ENCODE measurements around the gene MMP15. TPM values are rescaled to one million over a fixed set of nuclear protein-coding genes. Genes with fewer than 3 reads are reported as not detected.

MMP15 gene
- total RNA-seq, 1 donor from 2014 or later, result 15.1 TPM

GRCh38 chr16:57985204-57986181 is 40.1 kb upstream of the MMP15 start:
- H3K4me1 ChIP-seq (ENCODE audit: control insufficient read depth in 3 of 3, insufficient read depth in 3 of 3, low read length in 3 of 3), result peaks cover 6 to 12% (median 10%) of the 10 kb centered on the region in 3 donors

DNA sequence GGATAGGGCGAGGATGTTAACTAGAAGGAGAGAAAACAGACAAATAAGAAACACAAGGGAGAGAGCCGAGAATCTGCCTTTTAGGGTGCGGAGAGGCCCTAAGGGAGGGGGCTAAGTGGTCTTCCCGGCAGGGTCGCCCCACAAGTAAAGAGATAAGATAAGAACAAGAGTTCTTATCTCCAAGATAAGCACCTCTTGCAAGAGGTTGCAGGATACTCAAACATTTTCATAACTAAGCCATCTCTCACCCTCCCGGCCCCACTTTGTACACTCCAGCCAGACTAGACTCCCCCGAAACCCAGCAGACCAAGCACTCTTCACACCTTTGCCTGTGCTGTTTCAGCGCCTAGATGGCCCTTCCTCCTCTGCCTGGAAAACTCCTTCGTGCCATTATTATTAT is 39.4 kb upstream of the MMP15 start:
- H3K27me3 ChIP-seq (ENCODE audit: control insufficient read depth in 3 of 3, insufficient read depth in 3 of 3, low read length in 3 of 3), result peaks cover 7 to 19% (median 16%) of the 10 kb centered on the region in 3 donors
- no peak overlapping the region for H3K9ac ChIP-seq (ENCODE audit: low read depth in 1 of 3, low read length in 3 of 3)
- no peak overlapping the region for H3K4me3 ChIP-seq (ENCODE audit: low read length in 3 of 3)
- H3K27ac ChIP-seq (ENCODE audit: low read depth, low read length), result no peak overlapping the region
- H3K36me3 ChIP-seq (ENCODE audit: control insufficient read depth in 3 of 3, insufficient read depth in 3 of 3, low read length in 3 of 3), result no peaks in the 10 kb centered on the region
- peaks cover 6 to 12% (median 10%) of the 10 kb centered on the region in 3 donors for H3K4me1 ChIP-seq (ENCODE audit: control insufficient read depth in 3 of 3, insufficient read depth in 3 of 3, low read length in 3 of 3)
- H3K9me3 ChIP-seq (ENCODE audit: control insufficient read depth in 3 of 3, low read length in 3 of 3), result no peaks in the 10 kb centered on the region

More at GRCh38 chr16:57985204-57986181, 40.1 kb upstream of the MMP15 start:
- H3K27ac ChIP-seq (ENCODE audit: low read depth, low read length), result no peak overlapping the region
- H3K36me3 ChIP-seq (ENCODE audit: control insufficient read depth in 3 of 3, insufficient read depth in 3 of 3, low read length in 3 of 3), result no peaks in the 10 kb centered on the region
- peak overlapping the region; percentile 51 to 70 (median 69) for H3K4me3 ChIP-seq (ENCODE audit: low read length in 3 of 3)
- peaks cover 7 to 23% (median 16%) of the 10 kb centered on the region in 3 donors for H3K27me3 ChIP-seq (ENCODE audit: control insufficient read depth in 3 of 3, insufficient read depth in 3 of 3, low read length in 3 of 3)
- no peaks in the 10 kb centered on the region for H3K9me3 ChIP-seq (ENCODE audit: control insufficient read depth in 3 of 3, low read length in 3 of 3)
- H3K9ac ChIP-seq (ENCODE audit: low read depth in 1 of 3, low read length in 3 of 3), result peak overlapping the region in 1 of 3 donors; percentile 16

DNA sequence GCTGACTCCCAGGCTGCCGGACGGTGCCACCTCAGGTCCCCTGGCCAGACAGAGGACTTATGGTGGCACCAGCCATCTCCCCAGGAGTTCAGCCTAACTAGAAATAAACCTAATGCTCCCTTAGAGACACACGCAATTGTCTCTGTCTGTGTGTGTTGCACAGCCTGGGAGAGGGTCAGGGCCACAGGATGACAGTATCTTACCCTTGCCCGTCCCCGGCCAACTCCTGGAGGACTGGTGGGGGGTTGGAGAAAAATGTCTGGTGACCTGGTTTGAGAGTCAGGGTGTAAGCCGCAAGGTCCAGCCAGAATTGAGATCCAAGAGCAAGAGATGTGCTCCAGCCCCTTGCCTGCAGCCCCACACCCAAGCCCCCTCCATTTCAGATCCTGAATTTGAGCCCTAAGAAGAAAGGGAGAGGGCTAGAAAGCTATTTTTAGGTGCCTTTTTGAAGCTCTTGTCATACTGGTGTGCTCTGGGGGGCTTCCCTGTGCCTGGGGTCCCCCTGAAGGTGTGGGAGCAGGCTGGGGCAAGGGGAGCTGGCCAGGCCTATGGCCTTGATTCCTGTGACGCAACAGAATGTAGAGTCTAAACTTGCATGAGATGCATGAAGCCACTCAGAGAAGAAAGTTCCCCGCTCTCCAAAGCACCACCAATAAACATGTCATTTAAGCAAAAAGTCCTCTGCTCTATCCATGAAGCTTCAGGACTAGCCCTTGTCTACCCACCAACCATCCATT is 37.9 kb upstream of the MMP15 start:
- peaks cover 6 to 12% (median 10%) of the 10 kb centered on the region in 3 donors for H3K4me1 ChIP-seq (ENCODE audit: control insufficient read depth in 3 of 3, insufficient read depth in 3 of 3, low read length in 3 of 3)

GRCh38 chr16:57988929-57989328 is 36.6 kb upstream of the MMP15 start:
- Histone ChIP-seq H3K9ac (ENCODE audit: low read depth in 1 of 3, low read length in 3 of 3) (no peak overlapping the region), H3K9me3 (ENCODE audit: control insufficient read depth in 3 of 3, low read length in 3 of 3) (no peaks in the 10 kb centered on the region), H3K27ac (ENCODE audit: low read depth, low read length) (no peak overlapping the region), H3K27me3 (ENCODE audit: control insufficient read depth in 3 of 3, insufficient read depth in 3 of 3, low read length in 3 of 3) (peaks cover 4 to 14% (median 13%) of the 10 kb centered on the region in 3 donors), H3K36me3 (ENCODE audit: control insufficient read depth in 3 of 3, insufficient read depth in 3 of 3, low read length in 3 of 3) (peaks cover 0 to 3% (median 2%) of the 10 kb centered on the region in 3 donors), H3K4me1 (ENCODE audit: control insufficient read depth in 3 of 3, insufficient read depth in 3 of 3, low read length in 3 of 3) (peaks cover 6 to 12% (median 10%) of the 10 kb centered on the region in 3 donors), H3K4me3 (ENCODE audit: low read length in 3 of 3) (no peak overlapping the region)

More for the DNA sequence above, 37.9 kb upstream of the MMP15 start:
- H3K9me3 ChIP-seq (ENCODE audit: control insufficient read depth in 3 of 3, low read length in 3 of 3), result no peaks in the 10 kb centered on the region
- H3K27me3 ChIP-seq (ENCODE audit: control insufficient read depth in 3 of 3, insufficient read depth in 3 of 3, low read length in 3 of 3), result peaks cover 4 to 19% (median 16%) of the 10 kb centered on the region in 3 donors
- no peak overlapping the region for H3K9ac ChIP-seq (ENCODE audit: low read depth in 1 of 3, low read length in 3 of 3)
- no peak overlapping the region for H3K4me3 ChIP-seq (ENCODE audit: low read length in 3 of 3)
- H3K36me3 ChIP-seq (ENCODE audit: control insufficient read depth in 3 of 3, insufficient read depth in 3 of 3, low read length in 3 of 3), result no peaks in the 10 kb centered on the region
- no peak overlapping the region for H3K27ac ChIP-seq (ENCODE audit: low read depth, low read length)

GRCh38 chr16:57991551-57992059 is 33.9 kb upstream of the MMP15 start:
- no peaks in the 10 kb centered on the region for H3K9me3 ChIP-seq (ENCODE audit: control insufficient read depth in 3 of 3, low read length in 3 of 3)
- H3K27me3 ChIP-seq (ENCODE audit: control insufficient read depth in 3 of 3, insufficient read depth in 3 of 3, low read length in 3 of 3), result no peaks in the 10 kb centered on the region
- H3K27ac ChIP-seq (ENCODE audit: low read depth, low read length), result no peak overlapping the region
- H3K9ac ChIP-seq (ENCODE audit: low read depth in 1 of 3, low read length in 3 of 3), result peak overlapping the region in 1 of 3 donors; percentile 5
- H3K4me3 ChIP-seq (ENCODE audit: low read length in 3 of 3), result no peak overlapping the region
- peaks cover 0 to 9% (median 0%) of the 10 kb centered on the region in 3 donors for H3K4me1 ChIP-seq (ENCODE audit: control insufficient read depth in 3 of 3, insufficient read depth in 3 of 3, low read length in 3 of 3)
- peaks cover 16 to 19% (median 19%) of the 10 kb centered on the region in 3 donors for H3K36me3 ChIP-seq (ENCODE audit: control insufficient read depth in 3 of 3, insufficient read depth in 3 of 3, low read length in 3 of 3)

DNA sequence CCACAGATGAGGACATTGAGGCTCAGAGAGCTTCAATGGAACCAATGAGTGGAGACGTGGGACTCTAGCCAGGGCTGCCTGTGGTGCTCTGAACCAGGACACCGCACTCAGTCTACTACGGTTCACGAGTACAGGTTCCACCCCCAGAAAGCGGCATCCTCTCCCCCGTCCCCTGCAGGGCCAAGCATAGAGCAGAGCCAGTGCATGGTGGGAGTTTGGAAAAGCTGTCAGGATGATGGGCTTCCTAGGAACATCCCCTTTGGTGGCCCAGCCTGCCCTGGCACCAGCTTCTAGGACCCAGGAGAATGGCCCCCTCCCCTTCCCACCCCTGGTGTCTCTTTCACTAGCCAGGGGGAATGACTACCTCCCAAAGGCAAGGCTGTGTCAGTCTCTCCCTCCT is 33.5 kb upstream of the MMP15 start:
- H3K27me3 ChIP-seq (ENCODE audit: control insufficient read depth in 3 of 3, insufficient read depth in 3 of 3, low read length in 3 of 3), result no peaks in the 10 kb centered on the region
- no peak overlapping the region for H3K4me3 ChIP-seq (ENCODE audit: low read length in 3 of 3)
- no peaks in the 10 kb centered on the region for H3K9me3 ChIP-seq (ENCODE audit: control insufficient read depth in 3 of 3, low read length in 3 of 3)
- peak overlapping the region in 1 of 3 donors; percentile 5 for H3K9ac ChIP-seq (ENCODE audit: low read depth in 1 of 3, low read length in 3 of 3)
- no peak overlapping the region for H3K27ac ChIP-seq (ENCODE audit: low read depth, low read length)
- peaks cover 0 to 9% (median 0%) of the 10 kb centered on the region in 3 donors for H3K4me1 ChIP-seq (ENCODE audit: control insufficient read depth in 3 of 3, insufficient read depth in 3 of 3, low read length in 3 of 3)
- peaks cover 20 to 24% (median 23%) of the 10 kb centered on the region in 3 donors for H3K36me3 ChIP-seq (ENCODE audit: control insufficient read depth in 3 of 3, insufficient read depth in 3 of 3, low read length in 3 of 3)

- H3K27me3 ChIP-seq (ENCODE audit: control insufficient read depth in 3 of 3, insufficient read depth in 3 of 3, low read length in 3 of 3), result no peaks in the 10 kb centered on the region
- peaks cover 0 to 11% (median 0%) of the 10 kb centered on the region in 3 donors for H3K4me1 ChIP-seq (ENCODE audit: control insufficient read depth in 3 of 3, insufficient read depth in 3 of 3, low read length in 3 of 3)
- H3K36me3 ChIP-seq (ENCODE audit: control insufficient read depth in 3 of 3, insufficient read depth in 3 of 3, low read length in 3 of 3), result peaks cover 31 to 34% (median 32%) of the 10 kb centered on the region in 3 donors
- no peak overlapping the region for H3K4me3 ChIP-seq (ENCODE audit: low read length in 3 of 3)
- H3K9ac ChIP-seq (ENCODE audit: low read depth in 1 of 3, low read length in 3 of 3), result no peak overlapping the region
- no peak overlapping the region for H3K27ac ChIP-seq (ENCODE audit: low read depth, low read length)
- no peaks in the 10 kb centered on the region for H3K9me3 ChIP-seq (ENCODE audit: control insufficient read depth in 3 of 3, low read length in 3 of 3)
Measured at GRCh38 chr16:57993438-57993837, 32.1 kb upstream of the MMP15 start.

- Histone ChIP-seq H3K9ac (ENCODE audit: low read depth in 1 of 3, low read length in 3 of 3) (no peak overlapping the region), H3K27ac (ENCODE audit: low read depth, low read length) (no peak overlapping the region), H3K4me3 (ENCODE audit: low read length in 3 of 3) (no peak overlapping the region), H3K4me1 (ENCODE audit: control insufficient read depth in 3 of 3, insufficient read depth in 3 of 3, low read length in 3 of 3) (peaks cover 3 to 15% (median 3%) of the 10 kb centered on the region in 3 donors), H3K9me3 (ENCODE audit: control insufficient read depth in 3 of 3, low read length in 3 of 3) (no peaks in the 10 kb centered on the region), H3K27me3 (ENCODE audit: control insufficient read depth in 3 of 3, insufficient read depth in 3 of 3, low read length in 3 of 3) (no peaks in the 10 kb centered on the region), H3K36me3 (ENCODE audit: control insufficient read depth in 3 of 3, insufficient read depth in 3 of 3, low read length in 3 of 3) (peaks cover 31 to 34% (median 32%) of the 10 kb centered on the region in 3 donors)
Measured at GRCh38 chr16:57993897-57994296, 31.7 kb upstream of the MMP15 start.

- Histone ChIP-seq H3K27me3 (ENCODE audit: control insufficient read depth in 3 of 3, insufficient read depth in 3 of 3, low read length in 3 of 3) (no peaks in the 10 kb centered on the region), H3K9ac (ENCODE audit: low read depth in 1 of 3, low read length in 3 of 3) (peak overlapping the region in 1 of 3 donors; percentile 25), H3K4me1 (ENCODE audit: control insufficient read depth in 3 of 3, insufficient read depth in 3 of 3, low read length in 3 of 3) (peaks cover 8 to 20% (median 8%) of the 10 kb centered on the region in 3 donors), H3K36me3 (ENCODE audit: control insufficient read depth in 3 of 3, insufficient read depth in 3 of 3, low read length in 3 of 3) (peaks cover 31 to 34% (median 32%) of the 10 kb centered on the region in 3 donors), H3K27ac (ENCODE audit: low read depth, low read length) (no peak overlapping the region), H3K4me3 (ENCODE audit: low read length in 3 of 3) (no peak overlapping the region), H3K9me3 (ENCODE audit: control insufficient read depth in 3 of 3, low read length in 3 of 3) (no peaks in the 10 kb centered on the region)
Measured at GRCh38 chr16:57994361-57994760, 31.2 kb upstream of the MMP15 start.
